ENCODE data around the gene NFIX. TPM values are rescaled to one million over a fixed set of nuclear protein-coding genes. Genes with fewer than 3 reads are reported as not detected.
A peak's percentile ranks its signal among the peaks of the same experiment; 100 is the strongest.

Gene NFIX
- total and polyA plus RNA-seq, 5 experiments from 2014 or later, result 0.68 to 8.6 (median 3.2) TPM; not detected in 1

DNA sequence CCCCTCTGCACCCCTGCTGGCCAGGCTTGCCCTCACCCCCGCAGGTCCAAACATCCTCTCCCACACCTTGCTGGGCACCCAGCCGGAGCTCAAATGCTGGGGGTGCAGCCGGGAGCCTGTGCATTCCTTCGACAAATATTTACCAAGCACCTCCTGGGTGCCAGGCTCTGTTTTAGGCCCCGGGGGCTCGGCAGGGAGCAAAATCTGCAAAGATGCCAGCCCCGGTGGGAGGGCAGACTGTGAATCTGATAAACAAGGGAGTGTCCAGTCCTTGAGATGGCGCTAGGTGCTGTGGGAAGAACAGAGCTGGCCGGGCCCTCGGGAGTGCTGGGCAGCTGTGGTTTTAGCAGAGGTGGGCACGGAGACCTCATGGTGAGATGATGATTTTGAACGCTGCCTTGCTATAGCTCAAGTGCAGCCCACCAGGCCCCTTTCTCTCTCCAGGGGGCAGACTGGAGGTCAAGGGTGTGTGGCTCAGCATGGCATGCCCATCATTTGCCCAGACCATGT is 10.6 kb downstream of the NFIX start:
- H3K4me1 Mint-ChIP-seq, result peaks cover 0 to 9% (median 4%) of the 10 kb centered on the region in 4 donors
- ATAC-seq (no peak), DNase-seq (no peak)
- peak overlapping the region in 1 of 10 donors; percentile 20 for H3K27ac Mint-ChIP-seq
- POLR2A ChIA-PET, result no interaction called here
- peaks cover 4 to 34% (median 15%) of the 10 kb centered on the region in 5 donors for H3K27me3 Mint-ChIP-seq
- H3K9me3 Mint-ChIP-seq, result no peaks in the 10 kb centered on the region
- peaks cover 0 to 7% (median 5%) of the 10 kb centered on the region in 3 donors for H3K36me3 Mint-ChIP-seq
- no peak overlapping the region for H3K4me3 Mint-ChIP-seq

- Mint-ChIP-seq H3K36me3 (peaks cover 0 to 7% (median 7%) of the 10 kb centered on the region in 3 donors), H3K27me3 (peaks cover 6 to 40% (median 17%) of the 10 kb centered on the region in 5 donors), H3K4me3 (no peak overlapping the region), H3K4me1 (peaks cover 3 to 12% (median 9%) of the 10 kb centered on the region in 4 donors), H3K9me3 (no peaks in the 10 kb centered on the region), H3K27ac (no peak overlapping the region)
- POLR2A ChIA-PET, result no interaction called here
- ATAC-seq, result no peak
- no peak for DNase-seq
These were observed 11.4 kb downstream of the NFIX start for GRCh38 chr19:13006431-13007281.

DNA sequence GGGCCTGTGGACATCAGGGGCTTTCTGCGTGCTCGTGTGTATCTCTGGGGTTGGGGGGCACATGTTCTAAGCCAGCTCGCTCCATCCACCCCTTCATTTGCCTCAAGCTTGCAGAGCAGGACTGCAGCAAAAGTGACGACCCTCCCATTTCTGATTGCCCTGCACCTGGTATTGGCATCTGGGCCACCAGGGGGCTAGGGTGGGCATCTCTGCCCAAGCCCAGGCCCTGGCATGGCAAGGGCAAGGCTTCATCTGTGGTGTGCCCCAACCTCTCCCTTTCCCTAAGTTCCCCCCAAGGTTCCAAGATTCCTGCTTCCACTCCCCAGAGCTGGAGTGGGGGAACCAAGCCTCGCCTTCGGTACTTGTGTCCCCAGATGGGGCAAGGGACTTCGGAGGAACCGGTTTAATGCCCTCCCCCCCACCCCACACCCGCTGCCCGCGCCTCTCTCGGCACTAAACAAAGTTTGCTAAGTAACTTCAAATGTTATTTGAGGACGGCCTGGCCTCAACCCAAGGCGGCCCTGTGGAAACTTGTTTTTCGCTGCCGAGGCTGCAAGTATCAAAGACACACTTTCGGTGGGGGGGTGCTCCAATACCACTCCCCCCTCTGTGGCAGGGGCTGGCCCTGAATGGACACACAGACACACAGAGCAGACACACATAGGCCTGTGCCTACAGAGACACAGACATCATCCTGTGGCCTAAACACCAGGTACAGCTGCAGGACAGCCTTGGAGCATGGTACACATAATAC is 12.2 kb downstream of the NFIX start:
- no peak overlapping the region for H3K27ac Mint-ChIP-seq
- H3K4me3 Mint-ChIP-seq, result no peak overlapping the region
- DNase-seq (no peak), ATAC-seq (no peak)
- H3K4me1 Mint-ChIP-seq, result peaks cover 4 to 14% (median 14%) of the 10 kb centered on the region in 4 donors
- H3K27me3 Mint-ChIP-seq, result peaks cover 6 to 47% (median 20%) of the 10 kb centered on the region in 5 donors
- H3K36me3 Mint-ChIP-seq, result peaks cover 0 to 8% (median 7%) of the 10 kb centered on the region in 3 donors
- H3K9me3 Mint-ChIP-seq, result no peaks in the 10 kb centered on the region
- POLR2A ChIA-PET, result no interaction called here

GRCh38 chr19:13008926-13009787 is 13.9 kb downstream of the NFIX start:
- H3K27me3 Mint-ChIP-seq, result peaks cover 16 to 61% (median 30%) of the 10 kb centered on the region in 5 donors
- POLR2A ChIA-PET, result no interaction called here
- peaks cover 0 to 10% (median 7%) of the 10 kb centered on the region in 3 donors for H3K36me3 Mint-ChIP-seq
- DNase-seq, result no peak
- H3K27ac Mint-ChIP-seq, result peak overlapping the region in 1 of 10 donors; percentile 53
- H3K4me3 Mint-ChIP-seq, result peak overlapping the region in 1 of 10 donors; percentile 7
- peaks cover 19 to 31% (median 24%) of the 10 kb centered on the region in 4 donors for H3K4me1 Mint-ChIP-seq
- no peak for ATAC-seq
- no peaks in the 10 kb centered on the region for H3K9me3 Mint-ChIP-seq

DNA sequence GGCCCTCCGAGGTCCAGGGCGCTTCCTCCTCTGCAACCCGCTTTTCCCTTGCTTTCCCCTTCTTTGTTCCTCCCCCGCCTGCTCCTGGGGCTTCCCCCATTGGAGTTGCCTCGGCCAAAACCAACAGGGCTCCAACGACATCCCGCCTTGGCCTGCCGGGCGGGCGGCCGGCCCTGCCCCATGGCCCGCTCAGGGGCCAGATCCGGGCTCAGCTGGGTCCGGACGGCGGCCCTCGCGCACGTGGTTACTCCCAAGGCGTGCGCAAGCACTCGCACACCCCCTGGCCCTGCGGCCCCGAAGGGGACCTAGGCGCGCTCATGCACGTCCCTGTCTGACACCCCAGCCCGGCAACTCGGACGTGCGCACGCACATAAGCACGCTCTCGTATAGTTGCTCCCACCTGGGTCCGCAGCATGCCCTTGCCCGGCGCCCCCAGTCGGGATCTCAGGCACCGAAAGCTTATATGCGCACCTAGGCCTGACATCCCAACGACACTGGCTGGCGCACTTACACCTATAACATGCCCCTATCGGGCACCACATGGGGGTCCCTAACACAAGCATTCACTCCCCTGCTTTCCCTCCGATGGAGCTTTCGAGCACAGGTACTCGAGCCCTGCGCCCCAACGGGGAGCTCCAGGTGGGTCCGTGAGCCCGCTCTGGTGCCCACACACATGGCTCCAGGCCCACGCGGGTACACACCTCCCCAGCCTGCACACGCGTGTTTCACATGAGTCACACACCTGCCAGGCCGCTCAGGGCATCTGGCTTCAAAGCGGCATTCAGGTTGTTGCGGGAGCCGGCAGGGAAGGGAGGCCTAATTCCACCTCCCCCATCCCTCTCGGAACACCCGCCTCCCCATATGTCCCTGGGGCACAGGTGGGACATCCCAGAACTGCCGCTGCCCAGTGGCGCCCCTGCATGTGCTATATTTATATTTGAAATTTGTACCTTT is 15.0 kb downstream of the NFIX start:
- Mint-ChIP-seq H3K36me3 (peaks cover 0 to 10% (median 7%) of the 10 kb centered on the region in 3 donors), H3K4me3 (peak overlapping the region in 1 of 10 donors; percentile 10), H3K27ac (no peak overlapping the region), H3K4me1 (peaks cover 25 to 37% (median 28%) of the 10 kb centered on the region in 4 donors), H3K27me3 (peaks cover 23 to 72% (median 36%) of the 10 kb centered on the region in 5 donors), H3K9me3 (no peaks in the 10 kb centered on the region)
- POLR2A ChIA-PET, result no interaction called here
- ATAC-seq (no peak), DNase-seq (no peak)

DNA sequence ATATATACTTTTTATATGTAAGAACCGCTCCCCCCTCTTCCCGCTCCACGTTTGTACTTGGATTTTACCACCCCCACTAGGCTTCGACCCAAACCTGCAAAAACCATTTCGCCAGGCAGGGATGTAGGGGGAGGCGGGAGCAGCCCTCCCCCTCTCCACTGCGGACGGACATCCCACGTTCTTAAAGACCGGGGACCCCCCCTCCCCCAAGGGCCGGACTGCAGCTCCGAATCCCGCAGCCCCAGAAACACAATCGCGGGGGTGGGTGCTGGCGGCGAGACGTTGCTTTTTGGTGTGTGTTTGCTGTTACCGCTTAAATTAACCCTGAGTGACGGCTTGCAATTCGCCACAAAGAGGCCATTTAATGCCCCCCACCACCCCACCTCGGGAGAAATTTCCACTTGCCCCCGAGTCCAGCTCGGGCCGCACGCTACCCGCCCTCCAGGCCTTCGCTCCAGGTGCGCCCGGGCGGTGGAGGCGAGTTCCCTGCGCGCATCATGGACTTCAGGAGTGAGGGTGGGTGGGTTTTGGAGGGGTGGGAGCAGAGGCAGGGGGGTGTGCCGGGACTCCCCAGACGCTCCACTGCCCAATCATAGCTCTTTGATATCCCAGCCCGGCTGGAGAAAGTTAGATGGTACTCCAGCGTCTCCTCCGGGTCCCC is 15.8 kb downstream of the NFIX start:
- Mint-ChIP-seq H3K9me3 (no peaks in the 10 kb centered on the region), H3K27ac (no peak overlapping the region), H3K36me3 (peaks cover 0 to 10% (median 7%) of the 10 kb centered on the region in 3 donors), H3K4me3 (peak overlapping the region in 9 of 10 donors; percentile 22 to 88 (median 50)), H3K4me1 (peaks cover 25 to 37% (median 31%) of the 10 kb centered on the region in 4 donors), H3K27me3 (peaks cover 23 to 77% (median 42%) of the 10 kb centered on the region in 5 donors)
- ATAC-seq, result no peak
- no peak for DNase-seq
- POLR2A ChIA-PET, result no interaction called here

- H3K27ac Mint-ChIP-seq, result peak overlapping the region in 1 of 10 donors; percentile 35
- DNase-seq (peak in 2 of 10 donors; percentile 23 to 35), ATAC-seq (peak in 1 of 2 donors; percentile 12)
- peak overlapping the region in 9 of 10 donors; percentile 22 to 88 (median 50) for H3K4me3 Mint-ChIP-seq
- peaks cover 25 to 37% (median 33%) of the 10 kb centered on the region in 4 donors for H3K4me1 Mint-ChIP-seq
- peaks cover 23 to 83% (median 47%) of the 10 kb centered on the region in 5 donors for H3K27me3 Mint-ChIP-seq
- POLR2A ChIA-PET, result no interaction called here
- H3K9me3 Mint-ChIP-seq, result no peaks in the 10 kb centered on the region
- peaks cover 0 to 10% (median 7%) of the 10 kb centered on the region in 3 donors for H3K36me3 Mint-ChIP-seq
These were observed 16.5 kb downstream of the NFIX start for GRCh38 chr19:13011653-13012389.

GRCh38 chr19:13012390-13012689 is 17.1 kb downstream of the NFIX start:
- Mint-ChIP-seq H3K4me1 (peaks cover 25 to 39% (median 33%) of the 10 kb centered on the region in 4 donors), H3K27me3 (peaks cover 23 to 88% (median 49%) of the 10 kb centered on the region in 5 donors), H3K9me3 (no peaks in the 10 kb centered on the region), H3K36me3 (peaks cover 0 to 10% (median 7%) of the 10 kb centered on the region in 3 donors), H3K4me3 (peak overlapping the region; percentile 85 to 98 (median 92)), H3K27ac (peak overlapping the region in 4 of 10 donors; percentile 59 to 93 (median 80))
- DNase-seq (no peak), ATAC-seq (no peak)
- POLR2A ChIA-PET, result no interaction called here

GRCh38 chr19:13012690-13013608 is 17.7 kb downstream of the NFIX start:
- ATAC-seq (peak; percentile 67 to 71), DNase-seq (peak in 6 of 10 donors; percentile 7 to 40 (median 36))
- POLR2A ChIA-PET, result interaction anchor here (1.1 kb wide), 2 partner anchors 12 to 49 kb away, joined by 3 to 4 read pairs; no protein-coding TSS in a partner anchor
- Mint-ChIP-seq H3K4me3 (peak overlapping the region; percentile 85 to 98 (median 92)), H3K27me3 (peaks cover 20 to 88% (median 50%) of the 10 kb centered on the region in 5 donors), H3K9me3 (no peaks in the 10 kb centered on the region), H3K27ac (peak overlapping the region in 9 of 10 donors; percentile 49 to 93 (median 74)), H3K4me1 (peaks cover 25 to 39% (median 33%) of the 10 kb centered on the region in 4 donors), H3K36me3 (peaks cover 0 to 10% (median 7%) of the 10 kb centered on the region in 3 donors)
